HL-60/S4 treated with phorbol 12-myristate 13-acetate at 8.2 ng/mL for 4 days and 3 days (cell line): ENCODE data around the gene NBPF8.
"Not testable (repeated sequence)": the region's sequence is repeated elsewhere in the genome, so short reads cannot be mapped to it uniquely, and the experiment has no call there.

Source experiments
- in situ Hi-C: fragments of 300-500 bp; cut with MboI; formaldehyde crosslinking; loops from 2 replicates; pipeline ENCODE4 v1.15.0; 2022; ENCODE audit warnings: low sequenced_read_pairs

NBPF8 gene

DNA sequence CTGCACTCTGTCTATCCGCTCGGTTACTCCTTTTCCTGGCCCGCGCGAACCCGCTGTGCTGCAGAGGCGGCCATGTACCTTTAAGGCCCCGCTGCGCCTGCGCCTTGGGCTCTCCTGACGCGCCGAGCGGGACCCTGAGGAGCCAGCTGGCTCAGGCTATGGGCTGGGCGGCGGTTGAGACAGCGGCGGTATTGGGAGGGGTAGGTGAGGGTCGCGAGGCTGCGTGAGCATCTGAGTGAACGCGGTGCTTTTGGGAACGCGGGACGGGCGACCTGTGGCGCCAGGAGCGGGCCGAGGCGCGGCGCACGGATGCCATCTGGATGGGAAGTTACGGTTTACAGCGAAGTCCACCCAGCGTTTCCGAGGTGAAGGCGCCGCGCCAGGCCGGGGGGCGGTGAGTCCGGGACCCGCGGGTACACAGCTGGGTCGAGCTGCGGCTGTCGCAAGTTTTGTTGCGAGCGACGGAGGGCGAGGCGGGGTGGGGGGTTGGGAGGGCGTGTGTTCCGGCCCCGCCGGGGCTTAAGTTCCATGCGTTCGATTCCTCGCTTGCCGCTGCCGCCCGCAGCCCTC, at the start of gene NBPF8:
TSS of gene NBPF8 (plus strand) at position 125 of the 570 bp plus-strand sequence. CDS start 21,488 bp downstream, outside the sequence.
- in situ Hi-C loops = not testable (repeated sequence)

- in situ Hi-C loops = not testable (repeated sequence)
These were observed 47.1 kb upstream of the NBPF8 start for GRCh38 chr1:120367709-120368108.

- in situ Hi-C loops = not testable (repeated sequence)
These were observed 28.2 kb upstream of the NBPF8 start for GRCh38 chr1:120386651-120387050.

GRCh38 chr1:120388597-120389126, 26.2 kb upstream of the NBPF8 start:
- in situ Hi-C loops = not testable (repeated sequence)

DNA sequence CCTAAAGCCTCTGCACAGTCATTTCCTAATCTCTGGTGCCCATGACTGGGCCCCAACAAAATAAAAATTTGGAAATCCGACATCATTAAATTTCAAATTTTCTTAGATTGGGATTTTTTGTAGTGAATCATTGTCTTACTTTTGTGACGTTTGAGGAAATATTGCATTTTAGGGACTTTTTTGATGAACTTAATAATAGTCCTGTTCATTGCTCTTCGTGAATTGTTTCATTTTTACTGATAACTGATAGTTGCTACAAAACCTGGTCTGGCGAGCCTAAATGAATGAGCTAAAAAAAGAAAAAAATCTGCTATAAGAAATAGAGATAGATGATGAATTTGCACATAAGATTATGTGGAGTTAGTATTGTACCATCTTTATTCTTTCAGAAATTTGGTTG, 23.5 kb upstream of the NBPF8 start:
- in situ Hi-C loops = not testable (repeated sequence)

GRCh38 chr1:120393316-120394232, 21.3 kb upstream of the NBPF8 start:
- in situ Hi-C loops = not testable (repeated sequence)

DNA sequence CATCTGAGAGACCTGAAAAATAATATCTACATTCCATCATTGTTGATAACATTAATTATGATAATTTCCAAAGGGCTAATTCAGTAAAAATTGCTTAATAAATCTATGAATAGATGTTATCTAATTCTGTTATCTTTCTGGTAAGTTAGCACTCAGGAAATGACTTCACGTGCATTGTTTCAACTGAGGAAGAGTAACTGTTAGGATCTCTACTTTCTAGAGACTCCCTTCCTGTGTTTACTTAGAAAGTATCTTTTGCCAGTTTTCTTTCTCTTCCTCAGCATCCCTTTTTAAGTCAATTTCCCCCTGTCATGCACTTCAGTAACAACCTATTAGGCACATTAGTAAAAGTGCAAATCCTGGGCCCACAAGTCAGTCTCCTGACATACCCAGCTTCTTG, 9.5 kb upstream of the NBPF8 start:
- in situ Hi-C loops = not testable (repeated sequence)

DNA sequence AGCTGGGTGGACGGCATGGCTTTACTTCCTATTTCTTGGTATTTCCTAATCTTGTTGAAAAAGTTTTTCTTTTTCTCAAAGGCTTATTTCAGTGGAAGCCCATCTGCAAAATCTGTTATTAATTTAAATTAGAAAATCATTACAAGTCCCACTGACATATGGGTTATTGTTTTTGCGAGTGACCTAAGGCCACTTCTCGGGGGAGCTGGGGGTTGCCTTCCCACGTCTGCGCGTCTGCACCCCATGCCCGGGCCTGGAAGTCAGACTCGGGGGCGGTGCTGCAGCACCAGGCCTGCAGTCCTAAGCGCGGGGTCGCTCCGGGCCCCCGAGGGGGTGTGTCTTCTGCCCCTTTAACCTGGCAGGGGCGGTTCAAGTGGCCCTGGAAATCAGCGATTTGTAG, 384 bp upstream of the NBPF8 start:
- in situ Hi-C loops = not testable (repeated sequence)

GRCh38 chr1:120415492-120415961, 692 bp downstream of the NBPF8 start:
- in situ Hi-C loops = not testable (repeated sequence)

DNA sequence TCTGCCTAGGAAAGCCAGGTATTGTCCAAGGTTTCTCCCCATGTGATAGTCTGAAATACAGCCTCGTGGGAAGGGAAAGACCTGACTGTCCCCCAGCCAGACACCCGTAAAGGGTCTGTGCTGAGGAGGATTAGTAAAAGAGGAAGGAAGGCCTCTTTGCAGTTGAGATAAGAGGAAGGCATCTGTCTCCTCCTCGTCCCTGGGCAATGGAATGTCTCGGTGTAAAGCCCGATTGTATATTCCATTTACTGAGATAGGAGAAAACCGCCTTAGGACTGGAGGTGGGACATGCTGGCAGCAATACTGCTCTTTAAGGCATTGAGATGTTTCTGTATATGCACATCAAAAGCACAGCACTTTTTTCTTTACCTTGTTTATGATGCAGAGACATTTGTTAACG, 10.2 kb downstream of the NBPF8 start:
- in situ Hi-C loops = not testable (repeated sequence)

DNA sequence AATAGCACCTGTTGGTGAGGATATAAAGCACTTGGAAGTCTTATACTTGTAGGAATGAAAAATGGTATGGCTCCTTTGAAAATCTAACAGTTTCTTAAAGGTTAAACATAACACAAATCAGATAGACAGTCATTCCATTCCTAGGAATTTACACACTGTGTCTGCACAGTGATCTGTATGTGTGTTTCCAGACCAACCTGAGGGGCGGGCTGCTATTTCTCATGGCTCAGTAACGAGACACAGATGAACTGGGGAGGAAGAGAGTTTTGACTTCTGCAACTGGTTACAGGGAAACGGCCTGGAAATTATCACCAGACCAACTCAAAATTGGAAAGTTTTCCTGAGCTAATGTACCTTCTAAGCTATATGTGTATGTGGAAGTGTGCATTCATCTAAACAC, 16.8 kb downstream of the NBPF8 start:
- in situ Hi-C loops = not testable (repeated sequence)

- in situ Hi-C loops = not testable (repeated sequence)
These were observed 19.0 kb downstream of the NBPF8 start for GRCh38 chr1:120433831-120434230.

DNA sequence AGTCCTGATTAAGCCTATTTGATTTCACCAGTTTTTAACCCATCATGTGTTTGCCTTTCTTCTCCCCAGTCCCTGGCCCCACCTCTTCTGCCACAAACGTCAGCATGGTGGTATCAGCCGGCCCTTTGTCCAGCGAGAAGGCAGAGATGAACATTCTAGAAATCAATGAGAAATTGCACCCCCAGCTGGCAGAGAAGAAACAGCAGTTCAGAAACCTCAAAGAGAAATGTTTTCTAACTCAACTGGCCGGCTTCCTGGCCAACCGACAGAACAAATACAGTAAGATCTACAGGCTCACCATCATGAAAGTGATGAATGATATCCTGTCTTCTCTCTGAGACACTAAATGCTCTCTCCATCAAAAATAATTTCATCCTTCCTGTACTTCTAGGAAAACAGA, 34.3 kb downstream of the NBPF8 start:
- in situ Hi-C loops = not testable (repeated sequence)
